ENCODE results near the gene PPP6R3. TPM values are rescaled to one million over a fixed set of nuclear protein-coding genes. Genes with fewer than 3 reads are reported as not detected.
"Not testable (repeated sequence)": the region's sequence is repeated elsewhere in the genome, so short reads cannot be mapped to it uniquely, and the experiment has no call there.

Gene PPP6R3
- total and polyA plus RNA-seq, 5 donors from 2014 or later: 46.7 to 172 (median 51.6) TPM

DNA sequence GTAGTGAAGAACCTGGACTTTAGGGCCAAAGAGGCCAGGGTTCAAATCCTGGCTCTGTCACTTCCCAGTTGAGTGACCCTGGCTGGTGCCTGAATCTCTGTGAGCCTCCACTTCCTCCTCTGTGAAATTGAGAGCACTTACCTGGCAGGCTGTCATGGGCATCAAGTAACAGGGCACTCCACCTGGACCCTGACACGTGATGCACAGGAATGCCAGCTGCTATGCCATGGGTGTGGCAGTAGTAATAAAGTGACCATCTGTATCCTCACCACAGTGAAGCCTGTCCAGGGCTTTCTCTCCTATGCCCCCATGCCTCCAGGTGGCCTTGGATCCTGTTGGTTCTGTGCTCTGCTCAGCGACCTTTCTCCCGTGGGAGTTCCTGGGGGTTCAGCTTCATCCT is 29.8 kb upstream of the PPP6R3 start:
- no peak overlapping the region for H3K4me3 ChIP-seq (ENCODE audit: low read depth, low read length)
- no peaks in the 10 kb centered on the region for H3K4me1 ChIP-seq (ENCODE audit: control insufficient read depth, insufficient read depth, low read length, poor library complexity, severe bottlenecking)
- H3K27ac ChIP-seq (ENCODE audit: insufficient read depth, low read length, poor library complexity, severe bottlenecking): no peak overlapping the region
- peaks cover 8 to 12% of the 10 kb centered on the region in 2 experiments for H3K9me3 ChIP-seq (ENCODE audit: control insufficient read depth in 2 of 2, low read length in 2 of 2)
- peaks cover 0 to 16% (median 7%) of the 10 kb centered on the region in 7 donors for H3K9me3 Mint-ChIP-seq
- no peaks in the 10 kb centered on the region for H3K36me3 ChIP-seq (ENCODE audit: control insufficient read depth, insufficient read depth, low read length)
- H3K36me3 Mint-ChIP-seq: peaks cover 11% of the 10 kb centered on the region
- DNase-seq (no peak), ATAC-seq (ENCODE audit: low read depth in 2 of 2) (no peak)
- no peaks in the 10 kb centered on the region for H3K27me3 ChIP-seq (ENCODE audit: control insufficient read depth, insufficient read depth, low read length)
- H3K27me3 Mint-ChIP-seq: no peaks in the 10 kb centered on the region
- H3K4me1 Mint-ChIP-seq: no peaks in the 10 kb centered on the region
- no peak overlapping the region for H3K4me3 Mint-ChIP-seq
- H3K27ac Mint-ChIP-seq: no peak overlapping the region

DNA sequence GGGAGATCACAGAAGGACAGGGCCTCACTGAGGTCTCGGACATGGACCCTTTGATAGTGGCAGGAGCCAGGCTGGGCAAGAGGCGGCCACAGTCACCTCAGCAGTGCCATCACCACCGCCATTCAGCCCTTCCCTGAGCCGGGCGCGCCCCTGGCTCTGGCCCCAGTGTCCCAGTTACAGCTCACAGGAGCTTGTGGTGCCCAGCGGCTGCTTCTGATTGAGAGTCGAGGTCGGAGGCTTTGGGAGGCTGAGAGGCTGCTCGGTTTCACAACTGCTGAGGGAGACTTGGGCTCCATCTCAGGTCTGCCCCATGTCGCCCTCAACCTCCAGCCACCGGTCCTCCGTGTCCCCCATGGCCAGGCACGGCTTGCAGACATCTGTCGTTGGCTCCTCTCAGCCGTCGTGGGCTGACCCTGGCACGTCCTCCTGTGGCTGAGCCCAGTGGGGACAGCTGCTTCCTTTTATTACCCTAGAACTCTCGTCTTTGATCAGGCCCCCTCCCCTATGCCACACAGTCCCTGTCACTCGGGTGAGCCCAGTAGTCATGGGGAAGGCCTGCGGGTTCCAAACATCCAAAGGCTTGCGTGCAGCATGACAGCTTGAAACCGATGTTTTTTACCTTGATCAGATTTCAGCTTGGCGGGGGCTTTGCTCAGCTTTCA is 28.4 kb upstream of the PPP6R3 start:
- ATAC-seq (ENCODE audit: low read depth in 2 of 2) (no peak), DNase-seq (no peak)
- peaks cover 8 to 12% of the 10 kb centered on the region in 2 experiments for H3K9me3 ChIP-seq (ENCODE audit: control insufficient read depth in 2 of 2, low read length in 2 of 2)
- Mint-ChIP-seq H3K27ac (no peak overlapping the region), H3K9me3 (peaks cover 0 to 16% (median 7%) of the 10 kb centered on the region in 7 donors), H3K4me1 (no peaks in the 10 kb centered on the region), H3K4me3 (no peak overlapping the region), H3K27me3 (no peaks in the 10 kb centered on the region), H3K36me3 (peaks cover 11% of the 10 kb centered on the region)
- no peak overlapping the region for H3K27ac ChIP-seq (ENCODE audit: insufficient read depth, low read length, poor library complexity, severe bottlenecking)
- no peaks in the 10 kb centered on the region for H3K27me3 ChIP-seq (ENCODE audit: control insufficient read depth, insufficient read depth, low read length)
- no peak overlapping the region for H3K4me3 ChIP-seq (ENCODE audit: low read depth, low read length)
- no peaks in the 10 kb centered on the region for H3K4me1 ChIP-seq (ENCODE audit: control insufficient read depth, insufficient read depth, low read length, poor library complexity, severe bottlenecking)
- H3K36me3 ChIP-seq (ENCODE audit: control insufficient read depth, insufficient read depth, low read length): no peaks in the 10 kb centered on the region

DNA sequence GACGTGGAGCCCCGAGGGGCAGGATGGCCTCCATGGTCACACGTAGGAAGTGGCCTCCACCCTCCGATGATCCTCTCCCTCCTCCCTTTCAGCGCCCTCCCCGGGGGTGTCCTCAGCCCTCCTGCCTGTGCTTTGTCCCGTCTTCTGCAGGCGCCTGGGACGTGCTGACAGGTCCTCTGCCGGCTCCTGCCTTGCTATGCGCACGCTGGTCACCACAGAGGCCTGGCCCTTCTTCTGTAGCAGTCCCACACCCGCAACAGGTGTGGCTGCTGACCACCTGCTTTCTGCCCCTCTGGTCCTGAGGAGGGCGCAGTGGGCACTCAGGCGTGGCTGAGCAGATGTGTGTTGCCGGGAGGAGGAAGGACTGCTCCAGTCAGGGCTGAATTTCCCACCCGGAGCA is 27.7 kb upstream of the PPP6R3 start:
- Histone ChIP-seq H3K4me3 (ENCODE audit: low read depth, low read length) (no peak overlapping the region), H3K27me3 (ENCODE audit: control insufficient read depth, insufficient read depth, low read length) (no peaks in the 10 kb centered on the region), H3K36me3 (ENCODE audit: control insufficient read depth, insufficient read depth, low read length) (no peaks in the 10 kb centered on the region), H3K9me3 (ENCODE audit: control insufficient read depth in 2 of 2, low read length in 2 of 2) (peaks cover 8 to 12% of the 10 kb centered on the region in 2 experiments), H3K27ac (ENCODE audit: insufficient read depth, low read length, poor library complexity, severe bottlenecking) (no peak overlapping the region), H3K4me1 (ENCODE audit: control insufficient read depth, insufficient read depth, low read length, poor library complexity, severe bottlenecking) (no peaks in the 10 kb centered on the region)
- ATAC-seq (ENCODE audit: low read depth in 2 of 2) (no peak), DNase-seq (no peak)
- Mint-ChIP-seq H3K4me3 (no peak overlapping the region), H3K36me3 (peaks cover 11% of the 10 kb centered on the region), H3K27me3 (no peaks in the 10 kb centered on the region), H3K9me3 (peaks cover 0 to 16% (median 7%) of the 10 kb centered on the region in 7 donors), H3K4me1 (no peaks in the 10 kb centered on the region), H3K27ac (no peak overlapping the region)

DNA sequence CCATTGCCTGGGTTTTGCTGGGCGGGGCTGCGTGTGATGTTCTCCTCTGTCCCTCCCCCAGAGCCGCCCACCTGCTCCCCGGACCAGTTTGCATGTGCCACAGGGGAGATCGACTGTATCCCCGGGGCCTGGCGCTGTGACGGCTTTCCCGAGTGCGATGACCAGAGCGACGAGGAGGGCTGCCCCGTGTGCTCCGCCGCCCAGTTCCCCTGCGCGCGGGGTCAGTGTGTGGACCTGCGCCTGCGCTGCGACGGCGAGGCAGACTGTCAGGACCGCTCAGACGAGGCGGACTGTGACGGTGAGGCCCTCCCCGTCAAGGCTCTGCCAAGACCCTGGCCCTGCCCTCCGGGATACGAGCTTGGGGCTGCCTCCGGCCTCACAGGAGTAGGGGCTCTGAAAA is 27.0 kb upstream of the PPP6R3 start:
- H3K27me3 Mint-ChIP-seq: no peaks in the 10 kb centered on the region
- DNase-seq (no peak), ATAC-seq (ENCODE audit: low read depth in 2 of 2) (no peak)
- H3K4me1 Mint-ChIP-seq: no peaks in the 10 kb centered on the region
- H3K4me3 Mint-ChIP-seq: no peak overlapping the region
- H3K9me3 Mint-ChIP-seq: peaks cover 0 to 16% (median 7%) of the 10 kb centered on the region in 7 donors
- Histone ChIP-seq H3K27me3 (ENCODE audit: control insufficient read depth, insufficient read depth, low read length) (no peaks in the 10 kb centered on the region), H3K36me3 (ENCODE audit: control insufficient read depth, insufficient read depth, low read length) (no peaks in the 10 kb centered on the region), H3K9me3 (ENCODE audit: control insufficient read depth in 2 of 2, low read length in 2 of 2) (peaks cover 8 to 12% of the 10 kb centered on the region in 2 experiments), H3K4me1 (ENCODE audit: control insufficient read depth, insufficient read depth, low read length, poor library complexity, severe bottlenecking) (no peaks in the 10 kb centered on the region), H3K27ac (ENCODE audit: insufficient read depth, low read length, poor library complexity, severe bottlenecking) (no peak overlapping the region), H3K4me3 (ENCODE audit: low read depth, low read length) (no peak overlapping the region)
- H3K27ac Mint-ChIP-seq: no peak overlapping the region
- H3K36me3 Mint-ChIP-seq: peaks cover 8% of the 10 kb centered on the region

DNA sequence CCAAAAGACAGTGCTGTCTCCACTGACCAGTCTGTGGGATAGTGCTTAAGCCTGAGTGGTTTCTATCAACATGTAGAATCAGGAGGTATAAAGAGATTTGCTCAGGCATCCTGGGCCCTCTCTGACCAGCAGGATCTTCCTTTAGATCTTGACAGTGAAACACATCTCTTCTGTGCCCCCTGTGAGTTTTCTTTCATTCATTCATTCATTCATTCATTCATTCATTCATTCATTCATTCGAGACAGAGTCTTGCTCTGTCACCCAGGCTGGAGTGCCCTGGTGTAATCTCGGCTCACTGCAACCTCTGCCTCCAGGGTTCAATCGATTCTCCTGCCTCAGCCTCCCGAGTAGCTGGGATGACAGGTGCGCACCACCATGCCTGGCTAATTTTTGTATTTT is 26.4 kb upstream of the PPP6R3 start:
- not testable (repeated sequence) for ATAC-seq (ENCODE audit: low read depth in 2 of 2); H3K36me3 ChIP-seq (ENCODE audit: control insufficient read depth, insufficient read depth, low read length); H3K27ac ChIP-seq (ENCODE audit: insufficient read depth, low read length, poor library complexity, severe bottlenecking); H3K27me3 ChIP-seq (ENCODE audit: control insufficient read depth, insufficient read depth, low read length); H3K36me3 Mint-ChIP-seq; H3K4me1 Mint-ChIP-seq; H3K4me3 ChIP-seq (ENCODE audit: low read depth, low read length); H3K4me1 ChIP-seq (ENCODE audit: control insufficient read depth, insufficient read depth, low read length, poor library complexity, severe bottlenecking); H3K9me3 ChIP-seq (ENCODE audit: control insufficient read depth in 2 of 2, low read length in 2 of 2); H3K27me3 Mint-ChIP-seq; H3K27ac Mint-ChIP-seq; DNase-seq; H3K4me3 Mint-ChIP-seq
- peaks cover 0 to 14% (median 6%) of the 10 kb centered on the region in 7 donors for H3K9me3 Mint-ChIP-seq

DNA sequence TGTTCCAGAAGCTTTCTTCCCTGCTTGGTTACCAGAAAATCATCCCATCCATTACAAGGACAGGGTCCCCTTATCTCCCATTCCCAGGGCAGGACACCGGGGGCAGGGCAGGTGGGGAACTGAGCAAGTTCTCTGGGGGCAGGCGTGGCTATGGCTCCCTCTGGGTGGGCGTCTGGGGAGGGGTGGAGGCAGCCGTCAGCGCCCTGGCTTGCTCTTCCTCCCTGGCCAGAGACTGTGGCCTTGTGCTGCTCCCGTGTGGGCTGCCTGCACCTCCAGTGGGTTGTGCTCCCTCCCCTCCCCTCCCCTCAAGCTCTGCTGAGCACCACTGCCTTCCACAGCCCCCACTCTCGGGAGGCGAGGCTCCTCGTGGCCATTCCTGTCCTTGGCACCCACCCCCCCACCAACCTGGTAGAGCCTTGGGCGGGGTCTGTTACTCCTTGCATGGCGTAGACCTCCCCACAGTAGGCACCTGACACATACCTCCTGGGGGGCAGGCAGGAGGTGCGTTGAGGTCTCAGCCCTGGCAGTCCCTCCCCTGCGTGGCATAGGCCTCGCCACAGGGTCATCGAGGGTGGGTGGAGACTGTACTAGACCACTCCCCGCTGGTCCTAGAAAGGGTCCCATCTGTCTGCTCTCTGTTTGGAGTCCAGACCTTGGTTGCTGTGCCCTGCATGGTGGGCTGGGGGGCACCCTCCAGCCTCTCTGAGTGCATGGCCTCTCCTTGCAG is 24.2 kb upstream of the PPP6R3 start:
- DNase-seq (no peak), ATAC-seq (ENCODE audit: low read depth in 2 of 2) (no peak)
- no peak overlapping the region for H3K4me3 Mint-ChIP-seq
- H3K9me3 Mint-ChIP-seq: peaks cover 0 to 2% (median 0%) of the 10 kb centered on the region in 7 donors
- no peaks in the 10 kb centered on the region for H3K27me3 Mint-ChIP-seq
- Histone ChIP-seq H3K4me1 (ENCODE audit: control insufficient read depth, insufficient read depth, low read length, poor library complexity, severe bottlenecking) (no peaks in the 10 kb centered on the region), H3K27me3 (ENCODE audit: control insufficient read depth, insufficient read depth, low read length) (no peaks in the 10 kb centered on the region), H3K4me3 (ENCODE audit: low read depth, low read length) (no peak overlapping the region), H3K36me3 (ENCODE audit: control insufficient read depth, insufficient read depth, low read length) (no peaks in the 10 kb centered on the region), H3K27ac (ENCODE audit: insufficient read depth, low read length, poor library complexity, severe bottlenecking) (no peak overlapping the region), H3K9me3 (ENCODE audit: control insufficient read depth in 2 of 2, low read length in 2 of 2) (no peaks in the 10 kb centered on the region)
- no peak overlapping the region for H3K27ac Mint-ChIP-seq
- no peaks in the 10 kb centered on the region for H3K4me1 Mint-ChIP-seq
- no peaks in the 10 kb centered on the region for H3K36me3 Mint-ChIP-seq

DNA sequence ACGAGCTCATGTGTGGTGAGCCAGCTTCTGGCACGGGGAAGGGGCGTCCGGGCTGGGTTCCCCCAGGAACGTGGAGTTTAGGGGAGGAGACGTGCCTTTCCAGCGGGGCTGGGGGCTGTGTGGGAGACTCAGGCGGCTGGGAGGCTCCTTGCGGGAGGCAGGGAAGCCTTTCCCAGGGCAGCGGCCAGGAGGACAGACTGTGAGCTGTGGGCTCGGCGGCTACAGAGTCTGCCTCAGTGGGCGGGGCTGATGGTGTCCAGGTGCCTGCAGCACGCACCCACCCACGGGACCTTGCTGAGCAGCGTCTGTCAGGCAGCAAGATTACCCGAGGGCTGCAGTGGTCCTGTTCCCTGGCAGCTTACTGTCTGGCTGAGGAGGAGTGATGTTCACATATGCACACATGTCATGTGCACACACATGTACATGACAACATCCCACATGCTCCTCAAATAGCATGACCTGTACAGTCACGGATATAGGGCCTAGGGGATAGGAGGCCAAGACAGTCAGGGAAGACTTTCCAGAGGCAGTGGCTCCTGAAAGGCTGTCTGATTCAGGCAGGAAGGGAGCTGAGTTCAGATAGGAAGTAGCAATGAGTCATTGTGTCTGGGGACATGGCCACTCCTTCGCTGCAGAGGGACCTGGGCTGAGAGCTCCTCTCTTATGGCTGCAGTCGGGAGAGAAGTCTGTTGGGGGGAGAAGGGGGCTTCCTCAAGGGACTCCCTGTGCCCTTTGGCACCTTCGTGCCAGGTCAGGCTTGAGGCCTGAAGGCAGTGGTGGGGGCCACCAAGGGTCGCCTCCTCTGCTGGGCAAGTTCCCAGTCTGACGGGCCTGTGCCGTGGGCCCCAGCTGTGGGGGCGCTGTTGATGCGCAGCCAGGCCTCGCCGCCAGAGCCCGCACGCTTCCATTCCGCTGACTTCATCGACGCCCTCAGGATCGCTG is 23.3 kb upstream of the PPP6R3 start:
- H3K9me3 ChIP-seq (ENCODE audit: control insufficient read depth in 2 of 2, low read length in 2 of 2): no peaks in the 10 kb centered on the region
- Mint-ChIP-seq H3K36me3 (no peaks in the 10 kb centered on the region), H3K27me3 (no peaks in the 10 kb centered on the region), H3K4me3 (no peak overlapping the region), H3K4me1 (no peaks in the 10 kb centered on the region), H3K27ac (no peak overlapping the region), H3K9me3 (no peaks in the 10 kb centered on the region)
- DNase-seq: no peak
- H3K27ac ChIP-seq (ENCODE audit: insufficient read depth, low read length, poor library complexity, severe bottlenecking): no peak overlapping the region
- H3K36me3 ChIP-seq (ENCODE audit: control insufficient read depth, insufficient read depth, low read length): no peaks in the 10 kb centered on the region
- H3K4me3 ChIP-seq (ENCODE audit: low read depth, low read length): no peak overlapping the region
- H3K27me3 ChIP-seq (ENCODE audit: control insufficient read depth, insufficient read depth, low read length): no peaks in the 10 kb centered on the region
- no peaks in the 10 kb centered on the region for H3K4me1 ChIP-seq (ENCODE audit: control insufficient read depth, insufficient read depth, low read length, poor library complexity, severe bottlenecking)
- no peak for ATAC-seq (ENCODE audit: low read depth in 2 of 2)
